GM12875 (cell line): ENCODE measurements around the gene HCN2.

Source experiments
- H3K4me3 ChIP-seq: one replicate; pipeline ENCODE4 v1.5.1; 2011; ENCODE audit warnings: low read depth, low read length, control low read depth
- TF ChIP-seq, protein P1 (sequence below): IDR thresholded peaks from 2 replicates; pipeline ENCODE4 v1.5.1; 2011; ENCODE audit warnings: low read depth, mild to moderate bottlenecking, control low read depth, inconsistent platforms, low read length, moderate library complexity, borderline replicate concordance; ENCODE audit not compliant: insufficient read depth

HCN2 gene

DNA sequence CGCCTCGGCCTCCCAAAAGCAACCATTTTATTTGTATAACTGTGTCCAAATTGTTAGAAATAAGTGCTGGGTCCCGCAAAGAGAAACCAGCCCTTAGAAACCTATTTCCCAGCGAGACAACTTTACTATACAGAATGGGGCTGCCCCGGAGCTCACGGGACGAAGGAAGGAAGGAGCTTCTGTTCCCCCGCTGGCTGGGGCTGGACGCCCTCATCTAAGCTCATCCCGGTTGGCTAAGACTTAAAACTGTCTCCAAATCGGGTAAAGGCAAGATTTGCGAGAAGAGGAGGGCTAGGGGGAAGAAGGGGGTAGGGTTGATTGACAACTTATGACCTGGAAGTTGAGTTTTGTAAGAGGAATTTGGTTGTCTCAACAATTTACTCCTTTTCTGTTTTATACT is 29.6 kb upstream of the HCN2 start:
- TF ChIP-seq, protein P1, sequence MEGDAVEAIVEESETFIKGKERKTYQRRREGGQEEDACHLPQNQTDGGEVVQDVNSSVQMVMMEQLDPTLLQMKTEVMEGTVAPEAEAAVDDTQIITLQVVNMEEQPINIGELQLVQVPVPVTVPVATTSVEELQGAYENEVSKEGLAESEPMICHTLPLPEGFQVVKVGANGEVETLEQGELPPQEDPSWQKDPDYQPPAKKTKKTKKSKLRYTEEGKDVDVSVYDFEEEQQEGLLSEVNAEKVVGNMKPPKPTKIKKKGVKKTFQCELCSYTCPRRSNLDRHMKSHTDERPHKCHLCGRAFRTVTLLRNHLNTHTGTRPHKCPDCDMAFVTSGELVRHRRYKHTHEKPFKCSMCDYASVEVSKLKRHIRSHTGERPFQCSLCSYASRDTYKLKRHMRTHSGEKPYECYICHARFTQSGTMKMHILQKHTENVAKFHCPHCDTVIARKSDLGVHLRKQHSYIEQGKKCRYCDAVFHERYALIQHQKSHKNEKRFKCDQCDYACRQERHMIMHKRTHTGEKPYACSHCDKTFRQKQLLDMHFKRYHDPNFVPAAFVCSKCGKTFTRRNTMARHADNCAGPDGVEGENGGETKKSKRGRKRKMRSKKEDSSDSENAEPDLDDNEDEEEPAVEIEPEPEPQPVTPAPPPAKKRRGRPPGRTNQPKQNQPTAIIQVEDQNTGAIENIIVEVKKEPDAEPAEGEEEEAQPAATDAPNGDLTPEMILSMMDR = no peak
- H3K4me3 ChIP-seq = no peak overlapping the region

DNA sequence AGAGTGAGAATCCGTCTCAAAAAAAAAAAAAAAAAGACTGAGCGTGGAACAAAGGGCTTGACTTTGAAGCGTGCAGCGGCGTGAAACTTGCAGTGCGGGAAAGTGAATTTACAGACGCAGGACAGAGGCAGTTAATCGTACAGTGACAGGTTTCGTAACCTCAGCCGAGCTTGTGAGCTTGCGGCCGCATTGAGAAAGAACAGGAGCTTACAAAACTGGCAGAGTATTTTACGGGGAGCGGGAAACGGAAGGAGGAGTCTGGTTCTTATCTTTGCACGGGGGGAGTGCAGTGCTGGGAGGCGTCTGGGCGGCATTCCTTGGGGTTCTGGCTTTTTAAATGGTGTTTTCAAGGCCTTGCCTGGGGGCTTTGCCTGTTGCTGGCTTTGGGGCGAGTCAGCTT is 23.3 kb upstream of the HCN2 start:
- no peak overlapping the region for H3K4me3 ChIP-seq
- TF ChIP-seq, protein P1 = no peak

DNA sequence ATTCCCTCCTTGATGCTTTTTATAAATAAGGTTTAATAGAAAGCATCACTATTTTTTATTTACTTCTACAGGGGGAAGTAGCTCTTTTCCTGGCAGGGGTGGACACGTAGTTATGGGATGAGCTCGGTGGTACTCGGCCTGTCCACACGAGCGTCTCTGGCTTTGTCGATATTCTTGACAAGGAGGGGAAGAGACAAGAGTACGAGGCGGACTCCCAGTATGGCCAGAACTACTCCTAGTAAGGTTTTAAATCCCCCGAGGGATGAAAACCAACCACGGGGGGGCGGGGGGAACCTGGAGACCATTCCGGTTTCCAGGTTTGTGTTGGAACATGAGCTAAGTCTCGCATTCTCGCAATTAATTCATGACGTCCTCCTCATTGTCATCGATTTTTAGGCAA is 22.8 kb upstream of the HCN2 start:
- TF ChIP-seq, protein P1 = no peak
- no peak overlapping the region for H3K4me3 ChIP-seq

DNA sequence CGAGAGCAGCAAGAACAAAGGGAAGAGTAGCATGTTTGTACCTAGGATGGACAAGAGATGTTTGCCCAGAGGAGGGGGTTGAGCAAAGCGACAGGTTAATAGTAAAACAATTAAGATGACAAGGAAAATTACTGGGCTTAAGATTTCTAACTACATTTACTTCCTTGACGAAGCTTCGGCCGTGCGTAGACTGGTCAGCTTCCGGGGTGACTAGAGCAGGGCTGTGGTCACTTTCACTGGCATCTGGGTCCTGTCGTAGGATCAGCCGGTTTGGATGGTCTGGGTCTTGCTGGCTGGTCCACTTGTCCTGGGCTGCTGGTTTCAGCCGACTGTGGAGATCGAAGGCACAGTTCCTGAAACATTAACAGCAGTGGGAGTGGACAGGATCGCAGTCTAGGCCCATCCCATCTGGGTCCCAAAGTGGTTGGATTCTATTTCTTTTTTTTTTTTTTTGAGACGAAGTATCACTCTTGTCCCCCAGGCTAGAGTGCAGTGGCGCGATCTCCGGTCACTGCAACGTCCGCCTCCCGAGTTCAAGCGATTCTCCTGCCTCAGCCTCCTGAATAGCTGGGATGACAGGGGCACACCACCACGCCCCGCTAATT is 22.3 kb upstream of the HCN2 start:
- no peak overlapping the region for H3K4me3 ChIP-seq
- TF ChIP-seq, protein P1 = no peak

GRCh38 chr19:570251-570686 is 19.4 kb upstream of the HCN2 start:
- TF ChIP-seq, protein P1 = no peak
- no peak overlapping the region for H3K4me3 ChIP-seq

GRCh38 chr19:570937-571565 is 18.6 kb upstream of the HCN2 start:
- TF ChIP-seq, protein P1 = no peak
- H3K4me3 ChIP-seq = peak overlapping the region; percentile 74

DNA sequence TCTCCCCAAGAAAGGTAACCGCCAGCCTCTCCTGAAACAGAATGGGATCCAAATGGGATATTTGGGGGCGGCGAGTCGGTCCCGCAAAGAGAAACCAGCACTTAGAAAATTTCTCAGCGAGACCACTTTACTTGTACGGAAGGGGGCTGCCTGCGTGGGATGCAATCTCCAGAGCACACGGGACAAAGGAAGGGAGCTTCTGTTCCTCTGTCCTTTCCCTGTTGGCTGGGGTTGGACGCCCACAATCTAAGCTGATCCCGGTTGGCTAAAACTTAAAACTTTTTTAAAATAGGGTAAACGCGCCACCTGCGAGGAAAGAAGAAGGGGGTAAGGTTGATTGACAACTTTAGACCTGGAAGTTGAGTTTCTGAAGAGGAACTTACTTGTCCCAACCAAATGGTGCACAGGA is 18.1 kb upstream of the HCN2 start:
- TF ChIP-seq, protein P1 = no peak

More for the DNA sequence above, 18.1 kb upstream of the HCN2 start:
- peak overlapping the region; percentile 74 for H3K4me3 ChIP-seq
